Measurements from ENCODE around the gene WBP2NL.
A peak's percentile ranks its signal among the peaks of the same experiment; 100 is the strongest.

Gene WBP2NL

DNA sequence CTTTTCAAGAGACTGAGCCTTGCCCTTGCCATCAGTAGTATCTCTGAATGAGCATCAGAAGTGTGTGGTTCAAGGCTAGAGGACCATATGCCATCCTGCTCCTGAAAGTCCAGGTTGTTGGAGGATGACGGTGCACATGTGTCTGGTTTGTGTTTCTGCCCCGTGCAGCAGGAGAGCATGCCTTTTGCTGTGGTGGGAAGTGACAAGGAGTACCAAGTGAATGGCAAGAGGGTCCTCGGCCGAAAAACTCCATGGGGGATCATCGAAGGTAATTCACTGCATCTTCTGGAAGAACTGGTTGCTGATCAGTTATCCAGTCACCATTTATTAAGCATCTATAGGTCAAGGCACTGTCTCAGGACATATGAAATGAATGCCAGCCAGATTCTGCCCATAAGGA is 6.1 kb upstream of the WBP2NL start:
- no peak for TF ChIP-seq CTCF (IDR thresholded peaks at IDR 0.05; ENCODE audit: insufficient read depth, missing control alignments)
- DNase-seq (ENCODE audit: insufficient read length, low spot score) (no peak), FAIRE-seq (no peak)

DNA sequence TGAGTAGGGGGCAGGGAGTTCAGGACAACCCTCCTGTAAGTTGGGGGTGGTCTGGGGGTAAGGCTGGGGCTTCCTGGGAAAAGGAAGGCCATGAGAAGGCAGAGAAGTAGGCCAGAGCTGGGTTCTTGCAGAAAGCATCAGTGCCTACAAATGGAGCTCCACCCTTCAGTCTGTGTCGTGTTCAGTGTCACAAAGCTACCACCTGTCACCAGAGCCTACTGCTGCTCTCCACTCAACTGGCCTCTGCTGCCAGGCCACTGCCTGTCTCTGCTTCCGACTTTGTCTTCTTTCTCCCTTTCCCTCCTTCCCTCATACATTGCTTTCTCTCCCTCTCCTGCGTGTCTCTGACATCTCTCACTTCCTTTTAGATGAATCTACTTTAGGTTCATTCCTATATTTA is 3.4 kb upstream of the WBP2NL start:
- no peak for DNase-seq (ENCODE audit: insufficient read length, low spot score)
- no peak for FAIRE-seq
- TF ChIP-seq CTCF (IDR thresholded peaks at IDR 0.05; ENCODE audit: insufficient read depth, missing control alignments), result no peak

- FAIRE-seq (no peak), DNase-seq (ENCODE audit: insufficient read length, low spot score) (no peak)
- TF ChIP-seq CTCF (IDR thresholded peaks at IDR 0.05; ENCODE audit: insufficient read depth, missing control alignments), result no peak
Measured at GRCh38 chr22:41996826-41997225, 1.8 kb upstream of the WBP2NL start.

DNA sequence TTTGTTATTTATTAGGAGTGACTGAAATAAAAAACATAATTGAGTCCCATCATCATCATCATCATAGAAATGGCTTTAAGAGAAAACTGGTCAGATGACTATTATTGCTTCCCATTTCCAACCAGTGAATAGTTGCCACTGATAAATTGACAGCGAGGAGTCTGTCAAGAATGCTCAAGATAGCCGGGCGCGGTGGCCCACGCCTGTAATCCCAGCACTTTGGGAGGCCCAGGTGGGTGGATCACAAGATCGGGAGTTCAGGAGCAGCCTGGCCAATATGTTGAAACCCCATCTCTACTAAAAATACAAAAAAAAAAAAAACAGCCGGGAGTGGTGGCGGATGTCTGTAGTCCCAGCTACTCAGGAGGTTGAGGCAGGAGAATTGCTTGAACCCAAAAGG is 1.9 kb downstream of the WBP2NL start:
- DNase-seq (ENCODE audit: insufficient read length, low spot score) (no peak), FAIRE-seq (no peak)
- TF ChIP-seq CTCF (IDR thresholded peaks at IDR 0.05; ENCODE audit: insufficient read depth, missing control alignments), result no peak

- FAIRE-seq, result peak; percentile 11
- DNase-seq (ENCODE audit: insufficient read length, low spot score), result no peak
- TF ChIP-seq CTCF (IDR thresholded peaks at IDR 0.05; ENCODE audit: insufficient read depth, missing control alignments), result no peak
Measured at GRCh38 chr22:42001121-42001520, 2.5 kb downstream of the WBP2NL start.

GRCh38 chr22:42001706-42002105 is 3.1 kb downstream of the WBP2NL start:
- FAIRE-seq (no peak), DNase-seq (ENCODE audit: insufficient read length, low spot score) (no peak)
- TF ChIP-seq CTCF (IDR thresholded peaks at IDR 0.05; ENCODE audit: insufficient read depth, missing control alignments), result no peak

GRCh38 chr22:42007922-42008321 is 9.3 kb downstream of the WBP2NL start:
- no peak for FAIRE-seq
- no peak for DNase-seq (ENCODE audit: insufficient read length, low spot score)
- TF ChIP-seq CTCF (IDR thresholded peaks at IDR 0.05; ENCODE audit: insufficient read depth, missing control alignments), result no peak

All from D721Med (cell line).